SHP77 treated with DMSO at 0.1 percent for 48 hours (cell line): ENCODE results near the gene IMP3.

Experiments used
- DNase-seq: peaks from one replicate; lab custom pipeline; 2025; lab: John Stamatoyannopoulos, UW

Gene IMP3

GRCh38 chr15:75620841-75621391, 19.1 kb downstream of the IMP3 start:
- no peak for DNase-seq

GRCh38 chr15:75620058-75620820, 19.8 kb downstream of the IMP3 start:
- DNase-seq: no peak

GRCh38 chr15:75616766-75617165, 23.3 kb downstream of the IMP3 start:
- no peak for DNase-seq

GRCh38 chr15:75606711-75607699, 33.0 kb downstream of the IMP3 start:
- no peak for DNase-seq

- DNase-seq: no peak
Observed at GRCh38 chr15:75606026-75606425, 34.0 kb downstream of the IMP3 start.

- no peak for DNase-seq
Observed at GRCh38 chr15:75599401-75599800, 40.6 kb downstream of the IMP3 start.

GRCh38 chr15:75598361-75598760, 41.7 kb downstream of the IMP3 start:
- no peak for DNase-seq

- no peak for DNase-seq
Observed at GRCh38 chr15:75597667-75598341, 42.2 kb downstream of the IMP3 start.

GRCh38 chr15:75596703-75597345, 43.2 kb downstream of the IMP3 start:
- DNase-seq: no peak

GRCh38 chr15:75594276-75594675, 45.7 kb downstream of the IMP3 start:
- DNase-seq: no peak

GRCh38 chr15:75591655-75592364, 48.2 kb downstream of the IMP3 start:
- no peak for DNase-seq

GRCh38 chr15:75590239-75590638, 49.8 kb downstream of the IMP3 start:
- DNase-seq: no peak
